A549 (cell line): ENCODE data around the gene TUBGCP6.

Experiments used
- TF ChIP-seq, protein P1 (sequence below): IDR thresholded peaks from 2 replicates; pipeline ENCODE4 v1.6.1; 2012
- TF ChIP-seq, protein P2 (sequence below): fragments of >200 bp; sonication (Bioruptor Twin); formaldehyde crosslinking; IDR thresholded peaks from 3 replicates; pipeline ENCODE4 v1.5.1; 2016

DNA sequence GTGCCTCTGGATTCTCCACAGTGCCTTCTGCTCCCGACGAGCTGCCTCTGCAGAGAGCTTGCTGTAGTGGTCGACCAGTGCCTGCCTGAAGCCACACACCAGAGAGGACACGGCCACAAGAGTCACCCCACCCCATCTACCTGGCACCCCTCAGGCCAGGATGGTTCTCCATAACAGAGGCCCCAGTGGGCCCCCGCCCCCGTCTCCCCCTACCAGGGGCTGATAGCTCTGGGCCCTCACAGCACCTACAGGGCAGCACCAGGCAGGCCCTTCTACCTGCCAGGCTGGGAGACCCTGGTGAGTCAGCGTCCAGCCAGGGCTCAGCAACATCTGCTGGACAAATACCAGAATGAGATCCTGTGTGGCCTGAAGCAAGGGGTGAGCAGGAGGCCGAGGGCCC, 22.3 kb downstream of the TUBGCP6 start:
- TF ChIP-seq, protein P1, sequence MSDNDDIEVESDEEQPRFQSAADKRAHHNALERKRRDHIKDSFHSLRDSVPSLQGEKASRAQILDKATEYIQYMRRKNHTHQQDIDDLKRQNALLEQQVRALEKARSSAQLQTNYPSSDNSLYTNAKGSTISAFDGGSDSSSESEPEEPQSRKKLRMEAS = no peak
- TF ChIP-seq, protein P2, sequence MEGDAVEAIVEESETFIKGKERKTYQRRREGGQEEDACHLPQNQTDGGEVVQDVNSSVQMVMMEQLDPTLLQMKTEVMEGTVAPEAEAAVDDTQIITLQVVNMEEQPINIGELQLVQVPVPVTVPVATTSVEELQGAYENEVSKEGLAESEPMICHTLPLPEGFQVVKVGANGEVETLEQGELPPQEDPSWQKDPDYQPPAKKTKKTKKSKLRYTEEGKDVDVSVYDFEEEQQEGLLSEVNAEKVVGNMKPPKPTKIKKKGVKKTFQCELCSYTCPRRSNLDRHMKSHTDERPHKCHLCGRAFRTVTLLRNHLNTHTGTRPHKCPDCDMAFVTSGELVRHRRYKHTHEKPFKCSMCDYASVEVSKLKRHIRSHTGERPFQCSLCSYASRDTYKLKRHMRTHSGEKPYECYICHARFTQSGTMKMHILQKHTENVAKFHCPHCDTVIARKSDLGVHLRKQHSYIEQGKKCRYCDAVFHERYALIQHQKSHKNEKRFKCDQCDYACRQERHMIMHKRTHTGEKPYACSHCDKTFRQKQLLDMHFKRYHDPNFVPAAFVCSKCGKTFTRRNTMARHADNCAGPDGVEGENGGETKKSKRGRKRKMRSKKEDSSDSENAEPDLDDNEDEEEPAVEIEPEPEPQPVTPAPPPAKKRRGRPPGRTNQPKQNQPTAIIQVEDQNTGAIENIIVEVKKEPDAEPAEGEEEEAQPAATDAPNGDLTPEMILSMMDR = no peak
